ENCODE measurements around the gene KCTD21.

- TF ChIP-seq NFRKB (IDR thresholded peaks at IDR 0.05) = no peak
- TF ChIP-seq SP1 (IDR thresholded peaks at IDR 0.05) = no peak
- no peak for TF ChIP-seq ELF4 (IDR thresholded peaks at IDR 0.05)
- TF ChIP-seq LEF1 (IDR thresholded peaks at IDR 0.05; ENCODE audit: borderline replicate concordance) = no peak
- no peak for TF ChIP-seq BHLHE40 (IDR thresholded peaks at IDR 0.05; ENCODE audit: borderline replicate concordance)
- TF ChIP-seq ZNF384 (IDR thresholded peaks at IDR 0.05) = no peak
- TF ChIP-seq FOXK2 (IDR thresholded peaks at IDR 0.05) = no peak
Observed at GRCh38 chr11:78221396-78222315, 33.2 kb upstream of the KCTD21 start.

All from HEK293T (cell line).